GM12801 (cell line): ENCODE results near the gene POLR3B.

ENCODE experiments used
- TF ChIP-seq, protein P1 (sequence below): IDR thresholded peaks from one replicate; pipeline ENCODE4 v1.5.1; 2011; ENCODE audit warnings: control low read depth; ENCODE audit not compliant: insufficient read length; ENCODE audit errors: extremely low read depth

Gene POLR3B

DNA sequence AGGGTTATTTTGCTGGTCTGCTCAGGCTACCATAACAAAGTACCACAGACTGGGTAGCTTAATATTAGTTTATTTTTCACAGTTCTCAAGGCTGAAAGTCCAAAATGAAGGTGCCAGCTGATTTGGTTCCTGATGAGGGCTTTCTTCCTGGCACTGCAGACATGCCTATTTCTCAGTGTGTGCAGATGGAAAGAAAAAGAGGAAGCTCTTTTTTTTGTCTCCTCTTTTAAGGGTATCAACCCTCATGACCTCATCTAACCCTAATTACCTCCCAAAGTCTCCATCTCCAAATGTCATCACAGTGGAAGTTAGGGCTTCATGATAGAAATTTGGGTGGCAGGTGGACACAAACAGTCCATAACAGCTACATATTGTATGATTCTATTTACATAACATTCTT is 25.0 kb upstream of the POLR3B start:
- TF ChIP-seq, protein P1, sequence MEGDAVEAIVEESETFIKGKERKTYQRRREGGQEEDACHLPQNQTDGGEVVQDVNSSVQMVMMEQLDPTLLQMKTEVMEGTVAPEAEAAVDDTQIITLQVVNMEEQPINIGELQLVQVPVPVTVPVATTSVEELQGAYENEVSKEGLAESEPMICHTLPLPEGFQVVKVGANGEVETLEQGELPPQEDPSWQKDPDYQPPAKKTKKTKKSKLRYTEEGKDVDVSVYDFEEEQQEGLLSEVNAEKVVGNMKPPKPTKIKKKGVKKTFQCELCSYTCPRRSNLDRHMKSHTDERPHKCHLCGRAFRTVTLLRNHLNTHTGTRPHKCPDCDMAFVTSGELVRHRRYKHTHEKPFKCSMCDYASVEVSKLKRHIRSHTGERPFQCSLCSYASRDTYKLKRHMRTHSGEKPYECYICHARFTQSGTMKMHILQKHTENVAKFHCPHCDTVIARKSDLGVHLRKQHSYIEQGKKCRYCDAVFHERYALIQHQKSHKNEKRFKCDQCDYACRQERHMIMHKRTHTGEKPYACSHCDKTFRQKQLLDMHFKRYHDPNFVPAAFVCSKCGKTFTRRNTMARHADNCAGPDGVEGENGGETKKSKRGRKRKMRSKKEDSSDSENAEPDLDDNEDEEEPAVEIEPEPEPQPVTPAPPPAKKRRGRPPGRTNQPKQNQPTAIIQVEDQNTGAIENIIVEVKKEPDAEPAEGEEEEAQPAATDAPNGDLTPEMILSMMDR, result no peak

DNA sequence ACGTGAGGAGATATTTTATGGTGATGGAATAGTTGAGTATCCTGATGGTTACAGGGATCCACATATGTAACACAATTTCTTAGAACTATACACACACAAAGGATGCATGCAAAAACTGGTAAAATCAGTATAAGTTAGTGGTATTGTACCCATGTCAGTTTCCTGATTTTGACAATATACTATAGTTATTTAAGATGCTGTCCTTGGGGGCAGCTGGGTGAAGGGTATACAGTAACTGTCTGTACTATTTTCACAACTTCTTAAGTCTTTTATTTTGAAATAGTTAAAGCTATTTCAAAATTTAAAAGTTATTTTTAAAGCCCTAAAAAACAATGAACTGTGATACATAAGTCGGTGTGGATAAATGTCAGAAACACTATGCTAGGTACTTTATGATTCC is 24.5 kb upstream of the POLR3B start:
- TF ChIP-seq, protein P1, result no peak

DNA sequence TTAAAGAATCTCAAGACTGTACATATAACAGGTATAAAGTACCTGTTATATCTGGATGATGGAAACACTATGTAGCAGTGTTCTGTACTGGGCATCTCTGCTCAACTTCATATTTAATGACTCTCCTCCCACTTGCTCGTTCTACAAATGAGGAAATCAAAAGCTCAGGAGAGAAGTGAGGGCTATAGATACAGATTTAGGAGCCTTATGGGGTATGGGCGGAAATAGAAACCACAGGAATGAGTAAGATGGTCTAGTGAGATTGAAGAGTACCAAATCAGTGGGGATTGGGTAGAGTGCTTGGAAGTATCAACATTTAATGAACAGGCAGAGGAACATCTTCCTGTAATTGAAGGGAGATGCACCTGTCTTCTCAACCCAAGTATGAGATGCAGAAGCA is 23.8 kb upstream of the POLR3B start:
- TF ChIP-seq, protein P1, result no peak

DNA sequence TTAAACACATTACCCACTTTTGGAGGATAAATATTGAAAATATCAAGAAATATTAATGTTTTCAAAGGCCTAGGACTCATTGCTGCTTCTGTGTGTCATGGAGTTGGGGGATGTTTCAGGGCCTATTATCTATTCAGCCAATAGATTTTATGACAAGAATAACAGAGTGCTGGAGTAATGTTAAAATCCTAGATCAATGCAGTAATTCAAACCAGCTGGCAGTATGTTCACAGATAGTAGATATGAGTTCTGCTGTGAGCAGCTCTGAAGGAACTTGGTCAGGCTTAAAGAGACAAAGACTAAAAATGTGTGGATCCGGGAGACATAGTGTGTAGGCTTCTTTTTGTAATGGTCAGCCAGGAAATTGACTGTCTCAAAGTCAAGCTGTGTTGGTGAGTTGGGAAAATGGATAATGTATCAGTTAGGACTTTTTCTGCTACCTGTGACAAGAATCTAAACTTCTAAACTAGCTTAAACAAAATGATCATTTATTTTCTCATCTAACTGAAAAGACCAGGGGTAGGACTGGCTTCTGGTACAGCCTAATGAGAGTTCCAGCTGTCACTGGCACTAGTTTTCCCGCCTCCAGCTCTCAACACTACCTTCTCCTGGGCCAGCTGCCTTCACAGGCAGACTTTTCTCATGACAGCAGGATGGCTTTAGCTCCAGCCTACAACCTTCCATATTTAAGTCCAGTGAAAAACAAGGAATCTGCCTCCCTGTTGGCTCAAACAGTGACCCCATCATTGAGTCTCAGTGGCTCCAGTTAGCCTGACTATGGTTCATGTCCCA is 16.3 kb upstream of the POLR3B start:
- TF ChIP-seq, protein P1, result no peak

DNA sequence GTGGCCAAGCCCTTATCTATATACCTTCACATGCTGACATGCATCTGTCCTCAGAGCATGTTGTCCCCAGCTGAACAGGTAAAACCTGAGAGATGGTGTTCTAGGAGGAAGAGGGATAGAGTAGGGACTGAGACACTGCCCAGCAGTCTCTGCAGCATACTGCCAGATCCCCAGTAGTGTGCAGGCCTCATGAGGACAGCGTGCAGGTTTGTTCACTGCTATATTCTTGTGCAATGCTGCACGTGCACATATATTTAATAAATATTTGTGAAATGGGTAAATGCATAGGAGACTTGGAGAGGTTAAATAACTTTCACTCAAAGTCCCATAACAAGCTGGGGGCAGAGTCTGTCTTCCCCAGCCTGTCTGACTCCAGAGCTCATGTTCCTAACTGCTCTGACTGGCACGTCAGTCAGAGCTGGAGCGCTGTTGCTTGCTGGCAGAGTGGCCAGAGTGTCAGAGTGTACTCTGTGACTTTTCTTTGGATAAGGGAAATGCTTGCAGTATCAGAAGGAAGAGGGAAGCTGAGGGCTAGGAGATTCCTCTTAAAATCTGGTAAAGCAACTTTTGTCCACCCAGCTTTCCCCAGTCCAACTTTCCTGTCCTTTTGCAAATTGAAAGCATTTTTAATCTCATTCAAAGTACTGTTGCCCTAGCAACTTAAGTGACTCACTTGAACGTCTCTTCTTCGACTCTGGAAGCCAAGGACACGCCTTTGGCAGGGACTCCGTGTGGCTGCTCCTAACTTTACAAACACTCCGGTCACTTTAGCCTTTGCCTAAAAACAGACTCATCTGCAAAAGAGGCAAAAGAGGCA is 14.9 kb upstream of the POLR3B start:
- TF ChIP-seq, protein P1, result no peak

DNA sequence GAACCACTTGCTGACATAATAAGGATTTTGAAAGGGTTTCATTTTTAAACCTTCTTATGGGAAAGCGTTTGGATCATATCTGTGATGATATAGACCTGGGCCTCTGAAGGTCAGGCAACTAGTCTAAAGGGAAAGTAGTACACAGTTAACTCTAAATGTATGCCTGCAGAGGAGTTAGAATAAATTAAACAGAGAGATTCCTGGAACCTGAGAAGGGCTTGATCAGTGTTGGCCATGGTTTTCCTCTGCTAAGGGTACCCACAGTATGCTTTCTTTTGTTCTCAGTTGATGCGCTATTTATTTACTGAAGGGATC is 14.4 kb upstream of the POLR3B start:
- TF ChIP-seq, protein P1, result no peak

DNA sequence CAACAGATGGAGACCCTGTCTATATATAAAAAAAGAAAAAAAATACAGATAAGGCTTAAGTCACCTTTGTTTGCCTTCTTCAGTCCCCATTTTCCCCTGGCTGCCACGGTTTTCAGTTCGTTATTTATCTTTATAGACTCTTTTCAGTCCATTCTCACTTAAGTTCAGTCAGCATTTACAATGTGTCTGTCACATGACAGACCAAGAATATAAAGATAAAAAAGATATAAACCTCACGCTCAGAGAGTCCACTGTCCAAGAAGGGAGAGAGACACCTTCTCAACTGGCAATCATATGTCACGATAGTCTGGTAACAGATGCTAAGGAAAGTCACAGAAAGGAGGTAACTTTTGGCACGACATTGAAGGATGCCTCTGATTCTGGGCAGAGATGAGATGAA is 13.4 kb upstream of the POLR3B start:
- TF ChIP-seq, protein P1, result no peak
